A549 (cell line): Measurements from ENCODE around the gene ADCK2.
"Not testable (repeated sequence)": the region's sequence is repeated elsewhere in the genome, so short reads cannot be mapped to it uniquely, and the experiment has no call there.

ENCODE experiments used
- EHMT2 ChIP-seq: fragments of 200-600 bp; sonication (generic); IDR thresholded peaks from 2 replicates; pipeline ENCODE4 v1.6.1; 2016; ENCODE audit warnings: antibody characterized with exemption, low read depth, mild to moderate bottlenecking, moderate library complexity
- EP300 ChIP-seq, 2 experiments: fragments of >200 bp; sonication (Bioruptor Twin); formaldehyde crosslinking; IDR thresholded peaks; 2 replicates in 1 of 2; 3 replicates in 1 of 2; pipeline ENCODE4 v1.6.1; 2016 to 2017
- GATA3 ChIP-seq: IDR thresholded peaks from 2 replicates; pipeline ENCODE4 v1.6.1; 2012; ENCODE audit warnings: borderline replicate concordance
- MAX ChIP-seq: IDR thresholded peaks from 2 replicates; pipeline ENCODE4 v1.6.1; 2012
- MYC ChIP-seq: IDR thresholded peaks from 2 replicates; pipeline ENCODE4 v1.6.1; 2012; ENCODE audit warnings: mild to moderate bottlenecking, inconsistent platforms, low read length, improper control_type of control experiment, borderline replicate concordance
- ZSCAN20 ChIP-seq: fragments of 250-450 bp; sonication (Bioruptor Pico); IDR thresholded peaks from 2 replicates; pipeline ENCODE4 v1.8.0; 2022; ENCODE audit warnings: mild to moderate bottlenecking, moderate library complexity
- TF ChIP-seq, protein P1 (sequence below): fragments of >200 bp; sonication (Bioruptor Twin); formaldehyde crosslinking; IDR thresholded peaks from 3 replicates; pipeline ENCODE4 v1.5.1; 2016

DNA sequence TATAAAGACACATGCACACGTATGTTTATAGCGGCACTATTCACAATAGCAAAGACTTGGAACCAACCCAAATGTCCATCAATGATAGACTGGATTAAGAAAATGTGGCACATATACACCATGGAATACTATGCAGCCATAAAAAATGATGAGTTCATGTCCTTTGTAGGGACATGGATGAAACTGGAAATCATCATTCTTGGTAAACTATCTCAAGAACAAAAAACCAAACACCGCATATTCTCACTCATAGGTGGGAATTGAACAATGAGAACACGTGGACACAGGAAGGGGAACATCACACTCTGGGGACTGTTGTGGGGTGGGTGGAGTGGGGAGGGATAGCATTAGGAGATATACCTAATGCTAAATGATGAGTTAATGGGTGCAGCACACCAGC is 70.5 kb downstream of the ADCK2 start:
- TF ChIP-seq, protein P1, sequence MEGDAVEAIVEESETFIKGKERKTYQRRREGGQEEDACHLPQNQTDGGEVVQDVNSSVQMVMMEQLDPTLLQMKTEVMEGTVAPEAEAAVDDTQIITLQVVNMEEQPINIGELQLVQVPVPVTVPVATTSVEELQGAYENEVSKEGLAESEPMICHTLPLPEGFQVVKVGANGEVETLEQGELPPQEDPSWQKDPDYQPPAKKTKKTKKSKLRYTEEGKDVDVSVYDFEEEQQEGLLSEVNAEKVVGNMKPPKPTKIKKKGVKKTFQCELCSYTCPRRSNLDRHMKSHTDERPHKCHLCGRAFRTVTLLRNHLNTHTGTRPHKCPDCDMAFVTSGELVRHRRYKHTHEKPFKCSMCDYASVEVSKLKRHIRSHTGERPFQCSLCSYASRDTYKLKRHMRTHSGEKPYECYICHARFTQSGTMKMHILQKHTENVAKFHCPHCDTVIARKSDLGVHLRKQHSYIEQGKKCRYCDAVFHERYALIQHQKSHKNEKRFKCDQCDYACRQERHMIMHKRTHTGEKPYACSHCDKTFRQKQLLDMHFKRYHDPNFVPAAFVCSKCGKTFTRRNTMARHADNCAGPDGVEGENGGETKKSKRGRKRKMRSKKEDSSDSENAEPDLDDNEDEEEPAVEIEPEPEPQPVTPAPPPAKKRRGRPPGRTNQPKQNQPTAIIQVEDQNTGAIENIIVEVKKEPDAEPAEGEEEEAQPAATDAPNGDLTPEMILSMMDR = not testable (repeated sequence)
- TF ChIP-seq MAX; GATA3; EP300 (IDR thresholded peaks at IDR 0.05); ZSCAN20; MYC; EHMT2: not testable (repeated sequence)
